Endothelial cell of umbilical vein (primary cell): Measurements from ENCODE around the gene AP4B1.

Experiments used
- EZH2 ChIP-seq: IDR thresholded peaks from 2 replicates; pipeline ENCODE4 v1.6.1; 2012; ENCODE audit warnings: borderline replicate concordance, low read depth, mild to moderate bottlenecking, moderate library complexity, low read length, inconsistent platforms; ENCODE audit not compliant: severe bottlenecking
- JUN ChIP-seq: IDR thresholded peaks from 2 replicates; pipeline ENCODE4 v1.6.1; 2011; ENCODE audit warnings: borderline replicate concordance, low read depth; ENCODE audit not compliant: insufficient read length, insufficient read depth
- MYC ChIP-seq: IDR thresholded peaks from one replicate; pipeline ENCODE4 v1.6.1; 2011; ENCODE audit warnings: mild to moderate bottlenecking, low read depth, low read length
- POLR2A ChIP-seq: IDR thresholded peaks from 2 replicates; pipeline ENCODE4 v1.6.1; 2012; ENCODE audit warnings: low read depth, mild to moderate bottlenecking, control low read depth, low read length
- POLR2AphosphoS5 ChIP-seq: IDR thresholded peaks from 2 replicates; pipeline ENCODE4 v1.6.1; 2012; ENCODE audit warnings: low read depth, mild to moderate bottlenecking, control low read depth, low read length, moderate library complexity; ENCODE audit not compliant: insufficient read depth
- TF ChIP-seq, protein P1 (sequence below), 2 donors: IDR thresholded peaks; 1 replicate in 1 of 2; 2 replicates in 1 of 2; pipeline ENCODE4 v1.5.1; 2011; ENCODE audit warnings: low read length in 2 of 2, mild to moderate bottlenecking in 2 of 2, moderate library complexity in 2 of 2, control low read depth in 1 of 2, inconsistent platforms in 1 of 2, low read depth in 1 of 2; ENCODE audit not compliant: insufficient read depth in 1 of 2; ENCODE audit errors: extremely low read depth in 1 of 2
- TF ChIP-seq, protein P2 (sequence below): IDR thresholded peaks from 2 replicates; pipeline ENCODE4 v1.6.1; 2011; ENCODE audit not compliant: insufficient read depth, insufficient read length

GRCh38 chr1:113935176-113935575 is 30.6 kb upstream of the AP4B1 start:
- TF ChIP-seq, protein P1, sequence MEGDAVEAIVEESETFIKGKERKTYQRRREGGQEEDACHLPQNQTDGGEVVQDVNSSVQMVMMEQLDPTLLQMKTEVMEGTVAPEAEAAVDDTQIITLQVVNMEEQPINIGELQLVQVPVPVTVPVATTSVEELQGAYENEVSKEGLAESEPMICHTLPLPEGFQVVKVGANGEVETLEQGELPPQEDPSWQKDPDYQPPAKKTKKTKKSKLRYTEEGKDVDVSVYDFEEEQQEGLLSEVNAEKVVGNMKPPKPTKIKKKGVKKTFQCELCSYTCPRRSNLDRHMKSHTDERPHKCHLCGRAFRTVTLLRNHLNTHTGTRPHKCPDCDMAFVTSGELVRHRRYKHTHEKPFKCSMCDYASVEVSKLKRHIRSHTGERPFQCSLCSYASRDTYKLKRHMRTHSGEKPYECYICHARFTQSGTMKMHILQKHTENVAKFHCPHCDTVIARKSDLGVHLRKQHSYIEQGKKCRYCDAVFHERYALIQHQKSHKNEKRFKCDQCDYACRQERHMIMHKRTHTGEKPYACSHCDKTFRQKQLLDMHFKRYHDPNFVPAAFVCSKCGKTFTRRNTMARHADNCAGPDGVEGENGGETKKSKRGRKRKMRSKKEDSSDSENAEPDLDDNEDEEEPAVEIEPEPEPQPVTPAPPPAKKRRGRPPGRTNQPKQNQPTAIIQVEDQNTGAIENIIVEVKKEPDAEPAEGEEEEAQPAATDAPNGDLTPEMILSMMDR (IDR thresholded peaks at IDR 0.05; ENCODE audit: extremely low read depth in 1 of 2, insufficient read depth in 1 of 2, low read depth in 1 of 2, low read length in 2 of 2) = no peak
- TF ChIP-seq POLR2A (no peak), POLR2AphosphoS5 (no peak), EZH2 (no peak), MYC (no peak), JUN (no peak)
- TF ChIP-seq, protein P2, sequence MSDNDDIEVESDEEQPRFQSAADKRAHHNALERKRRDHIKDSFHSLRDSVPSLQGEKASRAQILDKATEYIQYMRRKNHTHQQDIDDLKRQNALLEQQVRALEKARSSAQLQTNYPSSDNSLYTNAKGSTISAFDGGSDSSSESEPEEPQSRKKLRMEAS = no peak
